GM20000 (cell line): ENCODE data around the gene CAMK2G.
"Not testable (repeated sequence)": the region's sequence is repeated elsewhere in the genome, so short reads cannot be mapped to it uniquely, and the experiment has no call there.

Source experiments
- DNase-seq: peaks from one replicate; pipeline ENCODE4 v3.0.0; 2012; ENCODE audit warnings: low spot score
- TF ChIP-seq, protein P1 (sequence below): IDR thresholded peaks from 2 replicates; pipeline ENCODE4 v1.5.1; 2012; ENCODE audit warnings: mild to moderate bottlenecking, control low read depth; ENCODE audit errors: extremely low read depth, missing control alignments

Gene CAMK2G

DNA sequence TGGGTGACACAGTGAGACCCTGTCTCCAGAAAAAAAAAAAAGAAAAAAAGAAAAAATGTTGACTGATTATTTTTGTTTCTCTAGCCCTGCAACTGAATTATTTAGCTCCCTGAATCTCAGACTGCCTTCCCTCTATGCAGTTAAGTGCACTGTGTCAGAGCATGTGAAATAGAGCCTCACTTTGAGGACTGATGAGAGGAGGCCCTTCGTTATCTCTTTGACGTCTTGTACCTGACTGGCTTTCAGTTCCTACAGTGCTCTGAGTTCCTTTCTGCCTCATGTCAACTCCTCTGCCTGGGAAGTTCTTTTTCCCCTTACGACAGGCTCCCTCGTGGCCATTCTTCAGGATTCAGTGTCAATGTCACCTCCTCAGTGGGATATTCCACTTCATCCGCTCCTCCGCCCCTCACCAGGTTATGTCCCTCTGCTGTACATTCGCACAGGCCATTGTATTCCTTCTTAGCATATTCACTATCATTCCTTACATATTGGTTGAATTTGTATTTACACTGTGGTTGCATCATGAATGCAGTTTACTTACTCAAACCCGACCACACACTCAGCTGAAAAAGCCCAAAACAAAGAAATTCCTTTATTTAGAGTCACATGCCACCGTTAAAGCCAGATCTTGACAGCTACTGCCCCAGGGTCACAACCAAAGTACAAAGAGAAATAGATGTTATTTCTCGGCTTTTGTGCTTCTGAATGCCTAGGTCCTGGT lies 18.1 kb upstream of the CAMK2G start:
- TF ChIP-seq, protein P1, sequence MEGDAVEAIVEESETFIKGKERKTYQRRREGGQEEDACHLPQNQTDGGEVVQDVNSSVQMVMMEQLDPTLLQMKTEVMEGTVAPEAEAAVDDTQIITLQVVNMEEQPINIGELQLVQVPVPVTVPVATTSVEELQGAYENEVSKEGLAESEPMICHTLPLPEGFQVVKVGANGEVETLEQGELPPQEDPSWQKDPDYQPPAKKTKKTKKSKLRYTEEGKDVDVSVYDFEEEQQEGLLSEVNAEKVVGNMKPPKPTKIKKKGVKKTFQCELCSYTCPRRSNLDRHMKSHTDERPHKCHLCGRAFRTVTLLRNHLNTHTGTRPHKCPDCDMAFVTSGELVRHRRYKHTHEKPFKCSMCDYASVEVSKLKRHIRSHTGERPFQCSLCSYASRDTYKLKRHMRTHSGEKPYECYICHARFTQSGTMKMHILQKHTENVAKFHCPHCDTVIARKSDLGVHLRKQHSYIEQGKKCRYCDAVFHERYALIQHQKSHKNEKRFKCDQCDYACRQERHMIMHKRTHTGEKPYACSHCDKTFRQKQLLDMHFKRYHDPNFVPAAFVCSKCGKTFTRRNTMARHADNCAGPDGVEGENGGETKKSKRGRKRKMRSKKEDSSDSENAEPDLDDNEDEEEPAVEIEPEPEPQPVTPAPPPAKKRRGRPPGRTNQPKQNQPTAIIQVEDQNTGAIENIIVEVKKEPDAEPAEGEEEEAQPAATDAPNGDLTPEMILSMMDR = no peak
- no peak for DNase-seq

DNA sequence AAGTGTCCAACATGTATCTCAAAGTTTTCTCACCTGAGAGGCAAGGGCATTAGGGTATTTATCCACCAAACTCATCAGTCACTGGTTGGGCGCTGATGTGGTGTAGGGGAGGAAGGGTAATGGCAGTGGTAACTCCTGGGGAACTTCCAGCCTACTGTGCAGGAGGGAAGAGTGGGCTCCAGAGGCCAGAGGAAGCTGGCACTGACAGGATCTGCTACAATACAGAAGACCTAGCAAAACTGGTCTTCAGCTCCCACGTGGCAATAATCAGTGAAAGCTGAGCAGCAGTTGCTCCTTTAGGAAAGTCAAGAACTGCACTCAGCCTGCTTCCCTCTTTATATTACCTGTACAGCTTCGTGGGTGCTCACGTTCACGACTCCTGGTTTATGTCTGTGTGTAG lies 17.2 kb upstream of the CAMK2G start:
- TF ChIP-seq, protein P1 = no peak
- DNase-seq = no peak

DNA sequence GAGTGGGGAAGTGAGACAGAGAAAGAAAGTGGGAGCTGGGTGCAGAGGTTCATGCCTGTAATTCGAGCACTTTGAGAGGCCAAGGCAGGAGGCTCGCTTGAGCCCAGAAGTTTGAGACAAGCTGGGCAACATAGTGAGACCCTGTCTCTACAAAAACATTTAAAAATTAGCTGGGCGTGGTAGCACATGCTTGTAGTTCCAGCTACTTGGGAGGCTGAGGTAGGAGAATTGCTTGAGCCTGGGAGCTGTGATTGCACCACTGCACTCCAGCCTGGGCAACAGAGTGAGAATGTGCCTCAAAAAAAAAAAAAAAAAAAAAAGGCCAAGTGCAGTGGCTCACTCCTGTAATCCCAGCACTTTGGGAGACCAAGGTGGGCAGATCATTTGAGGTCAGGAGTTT lies 16.5 kb upstream of the CAMK2G start:
- DNase-seq = not testable (repeated sequence)

DNA sequence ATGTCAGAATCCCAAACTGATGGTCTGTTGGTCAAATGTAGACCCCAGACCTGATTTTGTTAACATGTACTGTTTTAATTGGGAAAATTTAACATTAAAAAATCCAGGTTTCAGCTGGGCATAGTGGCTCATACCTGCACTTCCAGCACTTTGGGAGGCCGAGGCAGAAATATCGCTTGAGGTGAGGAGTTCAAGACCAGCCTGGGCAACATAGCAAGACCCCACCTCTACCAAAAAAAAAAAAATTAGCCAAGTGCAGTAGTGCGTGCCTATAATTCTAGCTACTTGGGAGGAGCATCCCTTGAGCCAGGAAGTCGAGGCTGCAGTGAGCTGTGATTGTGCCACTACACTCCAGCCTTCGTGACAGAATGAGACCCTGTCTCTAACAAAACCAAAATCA lies 15.9 kb upstream of the CAMK2G start:
- no peak for DNase-seq
- TF ChIP-seq, protein P1 = no peak

DNA sequence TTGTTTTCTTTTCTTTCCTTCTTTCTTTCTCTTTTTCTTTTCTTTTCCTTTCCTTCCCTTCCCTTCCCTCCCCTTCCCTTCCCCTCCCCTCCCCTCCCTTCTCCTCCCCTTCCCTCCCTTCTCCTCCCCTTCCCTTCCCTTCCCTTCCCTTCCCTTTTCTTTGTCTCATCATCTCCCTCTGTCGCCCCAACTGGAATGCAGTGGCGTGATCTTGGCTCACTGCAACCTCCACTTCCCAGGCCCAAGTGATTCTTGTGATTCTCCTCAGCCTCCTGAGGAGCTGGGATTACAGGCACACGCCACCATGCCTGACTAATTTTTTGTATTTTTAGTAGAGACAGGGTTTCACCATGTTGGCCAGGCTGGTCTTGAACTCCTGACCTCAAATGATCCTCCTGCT lies 15.1 kb upstream of the CAMK2G start:
- DNase-seq = not testable (repeated sequence)

DNA sequence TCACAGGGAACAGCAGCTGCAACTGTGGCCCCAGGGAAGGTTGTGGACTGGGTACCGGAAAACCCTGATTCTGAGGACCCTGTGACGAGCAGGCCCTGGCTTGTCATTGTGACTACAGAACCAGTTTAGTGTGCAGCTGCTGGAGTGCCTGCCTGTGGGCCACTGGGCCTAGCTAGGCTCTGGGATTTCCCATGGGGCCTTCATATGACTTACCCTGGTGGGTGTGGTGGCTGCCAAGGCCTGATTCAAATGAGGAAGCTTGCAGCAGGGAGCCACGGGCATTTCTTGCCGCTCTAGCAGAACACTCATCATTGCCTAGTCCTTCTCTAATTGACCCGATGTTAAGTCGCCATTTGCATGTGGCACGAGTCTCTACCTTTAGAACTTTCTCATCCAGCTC lies 14.7 kb upstream of the CAMK2G start:
- DNase-seq = no peak
- TF ChIP-seq, protein P1 = no peak

DNA sequence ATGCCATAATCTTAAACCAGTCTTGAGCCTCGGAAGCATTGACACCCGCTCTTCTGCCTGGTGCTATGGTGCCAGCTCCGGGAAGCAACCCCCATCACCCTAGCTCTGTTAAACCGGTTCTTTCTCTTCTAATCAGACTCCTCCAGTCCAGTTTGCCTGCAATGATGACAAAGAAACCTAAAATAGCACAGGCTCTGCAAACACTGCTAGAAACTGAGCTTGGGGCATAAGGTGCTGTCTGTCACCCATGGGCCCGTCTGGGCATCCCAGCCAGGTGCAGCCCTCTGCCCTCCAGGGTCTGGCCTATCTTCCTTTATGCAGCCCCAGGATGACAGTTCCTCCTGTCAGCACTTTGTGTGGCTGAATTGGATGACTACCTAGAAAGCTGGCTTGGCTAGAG lies 14.2 kb upstream of the CAMK2G start:
- TF ChIP-seq, protein P1 = no peak
- no peak for DNase-seq

DNA sequence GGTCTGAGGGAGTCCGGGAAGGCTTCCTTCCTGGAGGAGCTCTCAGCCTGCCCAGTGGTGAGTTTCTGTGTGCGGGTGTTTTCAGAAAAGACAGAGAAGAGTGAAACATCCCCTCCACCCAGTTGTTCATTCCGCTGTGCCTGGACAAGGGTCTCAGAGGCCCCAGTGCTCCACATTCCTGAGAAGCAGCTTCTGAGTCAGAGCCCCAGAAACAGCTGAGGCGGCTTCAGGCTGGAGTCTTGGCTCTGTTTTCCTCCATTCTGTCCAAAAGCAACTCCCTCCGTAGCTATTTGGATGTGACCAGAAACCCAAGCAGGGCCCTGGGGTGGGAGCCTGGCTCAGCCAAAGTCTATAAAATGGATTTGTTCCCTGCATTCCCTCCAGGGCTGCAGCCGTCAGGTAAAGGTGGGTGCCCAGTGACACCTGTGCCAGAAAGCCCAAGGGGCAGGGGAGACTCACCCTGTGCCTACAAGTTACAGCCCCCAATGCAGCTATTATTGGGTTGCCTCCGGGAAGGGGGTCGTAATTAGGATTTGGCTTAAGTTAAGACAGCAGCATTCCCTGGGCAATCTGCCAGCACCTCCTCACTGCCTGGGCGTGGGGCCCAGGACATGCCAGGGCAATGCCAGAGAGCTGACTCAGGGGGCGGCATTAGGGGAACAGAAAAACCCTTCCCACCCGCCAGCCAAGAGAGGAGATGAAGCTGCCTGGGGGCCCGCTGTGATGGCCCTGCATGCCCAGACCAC lies 13.1 kb upstream of the CAMK2G start:
- TF ChIP-seq, protein P1 = no peak
- no peak for DNase-seq
